Natural killer cell treated with Interleukin-12 subunit alpha and Interleukin-12 subunit beta and Interleukin-15 and Interleukin-18, amount 100 ng/mL, for 72 hours (primary cell): Measurements from ENCODE around the gene RABEP2. TPM values are rescaled to one million over a fixed set of nuclear protein-coding genes. Genes with fewer than 3 reads are reported as not detected.
"Not testable (repeated sequence)": the region's sequence is repeated elsewhere in the genome, so short reads cannot be mapped to it uniquely, and the experiment has no call there.

Experiments
- ATAC-seq, 2 donors: fragments of 150-1000 bp; cut with Tn5 transposase in 1 of 2; sonication (Bioruptor Pico), chemical (Tn5 transposase) in 1 of 2; 2 replicates each; pipeline ENCODE4 v1.10.0; 2021
- DNase-seq: peaks from one replicate; pipeline ENCODE4 v3.0.0; 2022; ENCODE audit warnings: low spot score
- H3K27ac Mint-ChIP-seq, 2 donors: 1 replicate in 1 of 2; 2 replicates in 1 of 2; pipeline ENCODE4 v1.8.0; 2022; ENCODE audit warnings: mixed read lengths in 2 of 2, mild to moderate bottlenecking in 1 of 2, moderate library complexity in 1 of 2
- H3K27me3 Mint-ChIP-seq, 2 donors: 1 replicate in 1 of 2; 2 replicates in 1 of 2; pipeline ENCODE4 v1.8.0; 2022; ENCODE audit warnings: mixed read lengths in 2 of 2
- H3K36me3 Mint-ChIP-seq: one replicate; pipeline ENCODE4 v1.8.0; 2022; ENCODE audit warnings: mixed read lengths
- H3K4me1 Mint-ChIP-seq, 2 donors: 1 replicate in 1 of 2; 2 replicates in 1 of 2; pipeline ENCODE4 v1.8.0; 2022; ENCODE audit warnings: low read depth in 2 of 2, mixed read lengths in 2 of 2, mild to moderate bottlenecking in 1 of 2
- H3K4me3 Mint-ChIP-seq: one replicate; pipeline ENCODE4 v1.8.0; 2022; ENCODE audit warnings: mixed read lengths
- H3K9me3 Mint-ChIP-seq: 2 replicates; pipeline ENCODE4 v1.8.0; 2022; ENCODE audit warnings: mixed read lengths
- total RNA-seq, 2 donors: library from RNA; stranded (reverse); gene quantifications; one replicate each; pipeline ENCODE4 v1.2.3, GENCODE V29; 2022

Gene RABEP2
- total RNA-seq, 2 donors from 2014 or later = 38.4 to 42.5 TPM

DNA sequence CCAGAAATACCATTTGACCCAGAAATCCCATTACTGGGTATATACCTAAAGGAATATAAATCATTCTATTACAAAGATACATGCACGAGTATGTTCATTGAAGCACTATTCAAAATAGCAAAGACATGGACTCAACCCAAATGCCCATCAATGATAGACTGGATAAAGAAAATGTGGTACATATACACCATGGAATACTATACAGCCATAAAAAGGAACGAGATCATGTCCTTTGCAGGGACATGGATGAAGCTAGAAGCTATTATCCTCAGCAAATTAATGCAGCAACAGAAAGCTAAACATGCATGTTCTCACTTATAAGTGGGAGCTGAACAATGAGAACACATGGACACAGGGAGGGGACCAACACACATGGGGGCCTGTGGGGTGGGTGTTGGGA, 1.2 kb upstream of the RABEP2 start:
- H3K4me1 Mint-ChIP-seq = peaks cover 35 to 39% of the 10 kb centered on the region in 2 donors
- not testable (repeated sequence) for H3K9me3 Mint-ChIP-seq

DNA sequence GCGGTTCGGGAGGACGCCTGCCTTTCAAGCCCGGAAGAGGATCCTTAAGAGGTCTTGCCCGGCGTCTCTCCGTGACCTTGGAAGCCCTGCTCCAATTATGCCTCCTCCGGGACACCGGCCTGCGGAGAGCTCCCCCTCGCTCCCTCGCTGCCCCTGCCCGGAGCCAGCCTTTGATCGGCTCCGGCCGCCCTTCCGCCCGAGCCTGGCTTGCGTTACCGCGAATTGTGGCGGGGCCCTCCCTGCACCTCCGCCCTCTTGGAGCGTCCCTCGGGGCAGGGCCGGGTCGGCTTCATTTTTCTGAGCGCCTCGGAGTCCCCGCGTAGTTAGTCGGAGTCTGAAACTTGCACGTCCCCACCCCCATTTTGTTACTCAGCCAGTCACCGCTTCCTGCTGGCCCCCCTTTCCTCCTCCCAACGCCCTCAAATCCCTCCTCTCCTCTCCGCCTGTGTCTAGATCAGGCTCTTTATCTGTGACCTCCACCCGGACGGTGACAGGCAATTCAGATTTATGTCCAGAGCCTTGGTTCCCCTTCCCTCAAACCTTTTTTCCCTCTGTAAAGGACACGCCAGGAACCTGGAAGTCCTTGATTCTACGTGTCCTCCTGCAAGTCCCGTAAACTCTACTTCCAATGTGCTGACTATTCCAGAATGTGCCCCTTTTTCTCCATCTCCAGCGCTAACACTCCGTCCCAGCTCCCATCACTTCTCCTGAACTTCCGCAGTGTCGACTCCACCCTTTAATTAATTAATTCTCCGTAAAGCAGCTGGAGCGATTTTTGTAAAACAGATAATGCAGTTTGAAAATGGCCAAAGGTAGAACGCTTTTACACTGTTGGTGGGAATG, 569 bp upstream of the RABEP2 start:
- Mint-ChIP-seq H3K4me3 (peak overlapping the region; percentile 93), H3K36me3 (peaks cover 5% of the 10 kb centered on the region), H3K27me3 (no peaks in the 10 kb centered on the region), H3K9me3 (no peaks in the 10 kb centered on the region), H3K27ac (peak overlapping the region; percentile 98), H3K4me1 (peaks cover 34 to 38% of the 10 kb centered on the region in 2 donors)
- ATAC-seq = peak; percentile 86 to 90
- peak; percentile 97 for DNase-seq

More for the DNA sequence above, 1.2 kb upstream of the RABEP2 start:
- Mint-ChIP-seq H3K27ac (peak overlapping the region; percentile 98), H3K4me3 (peak overlapping the region; percentile 93)
- not testable (repeated sequence) for H3K27me3 Mint-ChIP-seq, DNase-seq, H3K36me3 Mint-ChIP-seq, ATAC-seq

DNA sequence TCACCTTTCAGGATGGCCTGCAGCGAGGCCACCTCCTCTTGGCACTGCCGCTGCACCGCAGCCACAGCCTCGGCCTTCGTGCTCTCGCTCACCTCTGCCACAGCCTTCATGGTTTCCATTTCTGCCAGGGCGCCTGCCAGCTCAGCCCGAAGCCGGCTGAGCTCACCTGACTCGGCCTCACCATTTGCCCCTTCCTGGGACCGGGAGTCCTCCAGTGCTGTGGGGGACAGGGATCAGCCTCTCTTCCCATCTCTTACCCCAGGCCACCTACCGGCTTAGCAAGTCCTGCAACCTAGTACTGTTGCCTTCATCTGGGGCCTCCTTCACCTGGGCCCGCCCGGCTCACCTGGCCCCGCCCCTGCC, 658 bp downstream of the RABEP2 start:
- no peak for ATAC-seq
- H3K27ac Mint-ChIP-seq = peak overlapping the region; percentile 98
- H3K4me1 Mint-ChIP-seq = peaks cover 29 to 32% of the 10 kb centered on the region in 2 donors
- H3K4me3 Mint-ChIP-seq = peak overlapping the region; percentile 93
- DNase-seq = no peak
- no peaks in the 10 kb centered on the region for H3K27me3 Mint-ChIP-seq
- H3K36me3 Mint-ChIP-seq = peaks cover 5% of the 10 kb centered on the region
- H3K9me3 Mint-ChIP-seq = no peaks in the 10 kb centered on the region

DNA sequence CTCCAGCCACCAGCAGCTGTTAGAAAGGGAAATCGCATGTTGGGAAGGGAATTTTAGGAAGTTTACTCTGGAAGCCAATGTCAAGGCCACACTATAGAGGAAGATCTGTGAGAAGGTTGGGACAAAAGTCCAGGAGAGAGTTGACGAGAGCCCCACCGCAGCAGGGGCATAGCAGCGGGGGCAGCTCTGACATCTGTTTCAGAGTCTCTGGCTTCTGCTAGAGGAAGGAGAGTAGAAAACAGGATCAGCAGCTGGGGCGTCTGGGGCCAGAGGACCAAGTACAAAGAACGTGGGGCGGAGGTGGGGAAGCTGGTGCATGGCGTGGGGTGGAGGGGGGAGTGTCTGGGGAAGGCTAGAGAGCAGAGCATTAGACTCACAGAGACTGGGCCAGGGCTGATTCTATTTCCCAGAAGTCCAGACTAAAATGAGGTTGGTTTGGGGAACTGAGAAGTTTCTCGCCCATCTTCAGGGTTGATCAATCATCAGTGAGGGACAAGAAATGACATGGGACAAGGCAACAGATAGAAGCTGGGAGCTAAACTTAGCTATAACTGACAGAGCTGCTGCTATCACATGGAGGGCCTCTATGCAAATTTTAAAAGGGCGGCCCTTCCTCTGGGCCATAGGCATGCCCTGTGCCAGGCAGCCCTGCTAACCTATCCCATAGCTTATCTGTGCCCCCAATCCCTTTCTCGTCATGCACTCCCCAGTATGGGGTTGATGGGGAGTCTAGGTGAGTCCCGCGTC, 1.2 kb downstream of the RABEP2 start:
- no peak for DNase-seq
- H3K27ac Mint-ChIP-seq = peak overlapping the region; percentile 98
- no peak for ATAC-seq
- H3K27me3 Mint-ChIP-seq = no peaks in the 10 kb centered on the region
- peak overlapping the region; percentile 93 for H3K4me3 Mint-ChIP-seq
- no peaks in the 10 kb centered on the region for H3K9me3 Mint-ChIP-seq
- H3K4me1 Mint-ChIP-seq = peaks cover 29 to 32% of the 10 kb centered on the region in 2 donors
- H3K36me3 Mint-ChIP-seq = peaks cover 5% of the 10 kb centered on the region

DNA sequence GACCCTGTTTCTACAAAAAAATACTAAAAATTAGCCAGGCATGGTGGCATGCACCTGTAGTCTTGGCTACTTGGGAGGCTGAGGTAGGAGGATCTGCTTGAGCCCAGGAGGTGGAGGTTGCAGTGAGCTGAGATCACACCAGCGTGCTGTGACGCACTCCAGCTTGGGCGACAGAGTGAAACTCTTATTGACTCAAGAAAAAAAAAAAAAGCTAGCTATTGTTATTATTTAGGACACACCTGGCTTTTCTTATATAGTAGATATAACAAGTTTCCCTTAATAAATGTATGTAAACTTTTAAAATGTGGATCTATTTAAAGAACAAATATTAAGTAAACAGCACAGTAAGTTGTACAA, 1.8 kb downstream of the RABEP2 start:
- no peak for DNase-seq
- H3K27ac Mint-ChIP-seq = peak overlapping the region; percentile 98
- peaks cover 29 to 32% of the 10 kb centered on the region in 2 donors for H3K4me1 Mint-ChIP-seq
- peak overlapping the region; percentile 93 for H3K4me3 Mint-ChIP-seq
- H3K27me3 Mint-ChIP-seq = no peaks in the 10 kb centered on the region
- ATAC-seq = no peak
- H3K9me3 Mint-ChIP-seq = no peaks in the 10 kb centered on the region
- peaks cover 5% of the 10 kb centered on the region for H3K36me3 Mint-ChIP-seq

DNA sequence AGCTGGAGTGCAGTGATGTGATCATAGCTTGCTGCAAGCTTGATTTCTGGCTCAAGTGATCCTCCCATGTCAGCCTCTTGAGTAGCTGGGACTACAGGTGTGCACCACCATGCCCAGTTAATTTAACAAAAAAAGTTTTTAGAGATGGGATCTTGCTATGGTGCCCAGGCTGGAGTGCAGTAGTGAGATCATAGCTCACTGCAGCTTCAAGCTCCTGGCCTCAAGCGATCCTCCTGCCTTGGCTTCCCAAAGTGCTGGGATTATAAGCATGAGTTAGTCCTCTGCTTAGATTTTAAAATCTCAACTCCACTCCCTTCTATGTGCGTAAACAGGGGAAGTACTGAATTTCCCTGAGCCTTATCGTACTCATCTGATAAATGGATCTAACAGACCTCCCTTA, 6.3 kb downstream of the RABEP2 start:
- ATAC-seq = no peak
- H3K36me3 Mint-ChIP-seq = peaks cover 19% of the 10 kb centered on the region
- H3K9me3 Mint-ChIP-seq = no peaks in the 10 kb centered on the region
- no peaks in the 10 kb centered on the region for H3K27me3 Mint-ChIP-seq
- no peak overlapping the region for H3K27ac Mint-ChIP-seq
- no peak overlapping the region for H3K4me3 Mint-ChIP-seq
- DNase-seq = no peak
- H3K4me1 Mint-ChIP-seq = peaks cover 8 to 10% of the 10 kb centered on the region in 2 donors

DNA sequence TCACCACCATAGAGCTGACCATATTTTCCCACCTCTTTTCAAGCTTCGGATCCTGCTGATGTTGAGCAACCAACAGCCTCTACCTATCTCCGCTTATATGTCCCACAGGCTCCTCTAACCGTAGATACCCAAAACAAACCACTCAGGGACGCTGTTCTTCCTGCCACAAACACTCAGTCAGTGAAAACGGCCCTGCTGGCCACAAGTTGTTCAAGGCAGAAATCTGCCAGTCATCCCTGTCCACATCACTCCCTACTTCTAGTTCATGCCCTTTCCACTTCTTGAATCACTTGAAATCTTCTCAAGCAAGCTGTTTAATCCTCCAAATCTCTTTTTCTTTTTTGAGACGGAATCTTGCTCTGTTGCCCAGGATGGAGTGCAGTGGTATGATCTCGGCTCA, 7.9 kb downstream of the RABEP2 start:
- Mint-ChIP-seq H3K27me3 (no peaks in the 10 kb centered on the region), H3K4me3 (no peak overlapping the region), H3K4me1 (peaks cover 4 to 5% of the 10 kb centered on the region in 2 donors), H3K36me3 (peaks cover 19% of the 10 kb centered on the region), H3K9me3 (no peaks in the 10 kb centered on the region), H3K27ac (no peak overlapping the region)
- ATAC-seq = no peak
- DNase-seq = no peak

DNA sequence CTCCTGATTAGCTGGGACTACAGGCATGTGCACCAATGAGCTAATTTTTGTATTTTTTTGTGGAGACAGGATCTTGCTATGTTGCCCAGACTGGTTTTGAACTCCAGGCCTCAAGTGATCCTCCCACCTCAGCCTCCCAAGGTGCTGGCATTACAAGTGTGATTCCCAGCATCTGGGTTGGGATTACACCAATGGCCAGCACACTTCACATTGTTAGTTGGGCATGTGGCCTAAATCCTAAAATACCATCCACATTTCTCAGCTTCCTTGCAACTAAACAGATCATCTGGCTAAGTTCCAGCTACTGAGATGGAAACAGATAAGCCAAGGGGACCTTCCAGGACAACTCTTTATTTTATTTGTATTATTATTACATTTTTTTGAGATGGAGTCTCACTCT, 9.9 kb downstream of the RABEP2 start:
- Mint-ChIP-seq H3K36me3 (peaks cover 14% of the 10 kb centered on the region), H3K27me3 (no peaks in the 10 kb centered on the region), H3K27ac (no peak overlapping the region), H3K4me1 (no peaks in the 10 kb centered on the region), H3K9me3 (no peaks in the 10 kb centered on the region), H3K4me3 (no peak overlapping the region)
- ATAC-seq (no peak), DNase-seq (no peak)

DNA sequence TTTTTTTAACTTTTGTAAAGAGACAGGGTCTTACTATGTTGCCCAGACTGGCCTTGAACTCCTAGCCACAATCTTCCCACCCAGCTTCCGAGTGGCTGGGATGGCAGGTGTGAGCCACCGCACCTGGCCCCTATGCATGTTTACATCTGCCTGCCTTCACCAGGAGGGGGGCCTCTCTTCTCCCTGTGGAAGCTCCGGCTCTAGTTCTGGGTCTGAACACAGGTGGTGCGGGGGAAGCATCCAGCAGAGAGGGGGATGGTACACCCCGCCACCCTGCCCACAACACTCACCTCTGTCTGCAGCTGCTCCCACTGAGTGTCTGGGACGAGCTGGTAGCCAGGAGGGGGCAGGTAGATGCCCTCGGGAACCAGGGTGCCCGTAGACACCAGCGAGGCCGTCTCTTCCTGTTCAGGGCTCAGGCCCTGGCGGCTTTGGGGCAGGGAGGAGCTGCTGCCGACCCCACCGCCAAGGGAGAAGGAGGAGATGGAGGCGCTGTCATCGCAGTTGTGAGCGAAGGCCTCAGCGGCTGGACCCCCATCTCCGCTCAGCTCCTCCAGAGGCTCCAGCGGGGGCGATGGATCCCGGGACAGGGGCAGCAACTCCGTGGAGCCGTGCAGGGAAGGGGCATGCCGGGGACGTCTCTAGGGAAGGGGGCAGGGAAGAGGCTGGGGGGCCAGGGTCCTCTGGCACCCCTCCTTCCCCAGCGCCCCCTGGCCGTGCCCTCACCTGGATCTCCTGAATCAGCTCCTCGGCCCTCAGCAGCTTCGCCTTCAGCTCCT, 10.9 kb downstream of the RABEP2 start:
- no peaks in the 10 kb centered on the region for H3K4me1 Mint-ChIP-seq
- H3K27me3 Mint-ChIP-seq = no peaks in the 10 kb centered on the region
- H3K27ac Mint-ChIP-seq = no peak overlapping the region
- H3K9me3 Mint-ChIP-seq = no peaks in the 10 kb centered on the region
- DNase-seq (no peak), ATAC-seq (peak in 1 of 2 donors; percentile 24)
- no peak overlapping the region for H3K4me3 Mint-ChIP-seq
- H3K36me3 Mint-ChIP-seq = peaks cover 14% of the 10 kb centered on the region

DNA sequence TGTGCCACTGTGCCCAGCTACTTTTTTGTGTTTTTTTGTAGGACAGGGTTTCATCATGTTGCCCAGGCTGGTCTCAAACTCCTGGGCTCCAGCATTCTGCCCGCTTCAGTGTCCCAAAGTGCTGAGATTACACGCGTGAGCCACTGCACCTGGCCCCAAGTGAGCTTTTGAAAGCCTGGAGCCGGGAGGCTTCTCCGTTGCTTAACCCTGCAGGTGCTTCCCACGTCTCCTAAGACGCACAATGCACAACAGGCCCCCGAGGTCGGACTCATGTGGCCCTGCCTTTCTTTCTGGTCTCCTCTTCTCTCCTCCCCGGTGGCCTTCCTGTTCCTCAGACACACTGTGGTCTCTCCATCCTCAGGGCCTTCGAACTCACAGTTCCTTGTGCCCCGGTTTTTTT, 12.5 kb downstream of the RABEP2 start:
- no peak overlapping the region for H3K4me3 Mint-ChIP-seq
- ATAC-seq (no peak), DNase-seq (no peak)
- peaks cover 14% of the 10 kb centered on the region for H3K36me3 Mint-ChIP-seq
- no peaks in the 10 kb centered on the region for H3K4me1 Mint-ChIP-seq
- H3K27me3 Mint-ChIP-seq = no peaks in the 10 kb centered on the region
- no peaks in the 10 kb centered on the region for H3K9me3 Mint-ChIP-seq
- H3K27ac Mint-ChIP-seq = no peak overlapping the region

DNA sequence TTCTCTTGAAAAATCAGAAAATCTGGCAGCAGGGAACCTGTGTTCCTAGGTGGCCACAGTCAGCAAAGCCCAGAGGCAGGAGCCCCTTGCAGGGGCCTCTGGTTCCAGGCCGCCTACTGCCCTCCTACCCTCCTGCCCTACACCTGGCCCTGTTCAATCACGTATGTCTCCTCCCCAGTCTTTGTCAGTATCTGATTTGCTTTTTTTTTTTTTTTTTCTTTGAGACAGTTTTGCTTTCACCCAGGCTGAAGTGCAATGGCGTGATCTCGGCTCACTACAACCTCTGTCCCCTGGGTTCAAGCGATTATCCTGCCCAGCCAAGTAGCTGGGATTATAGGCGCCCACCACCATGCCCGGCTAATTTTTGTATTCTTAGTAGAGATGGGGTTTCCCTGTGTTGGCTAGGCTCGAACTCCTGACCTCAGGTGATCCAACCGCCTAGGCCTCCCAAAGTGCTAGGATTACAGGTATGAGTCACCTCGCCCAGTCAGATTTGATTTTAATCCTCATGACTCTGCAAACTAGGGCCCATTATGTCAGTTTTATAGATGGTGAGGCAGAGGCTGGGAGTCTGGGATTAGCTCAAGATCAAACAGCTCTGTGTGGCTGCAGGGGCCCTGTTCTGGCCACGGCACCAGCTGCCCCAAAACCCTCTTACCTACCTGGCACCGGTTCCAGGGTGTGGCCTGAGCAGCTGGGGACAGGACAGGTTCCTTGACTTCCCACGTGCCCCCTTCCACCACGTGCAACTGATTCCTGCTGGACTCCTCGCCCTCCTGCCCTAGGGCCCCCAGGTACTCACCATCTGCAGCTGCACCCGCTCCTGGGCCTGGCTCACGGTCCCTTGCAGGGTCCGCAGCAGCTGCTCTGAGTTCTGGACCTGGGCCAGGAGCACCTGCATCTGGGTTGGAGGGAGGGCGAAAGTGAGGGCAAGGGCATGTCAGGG, 14.7 kb downstream of the RABEP2 start:
- peak in 1 of 2 donors; percentile 24 for ATAC-seq

DNA sequence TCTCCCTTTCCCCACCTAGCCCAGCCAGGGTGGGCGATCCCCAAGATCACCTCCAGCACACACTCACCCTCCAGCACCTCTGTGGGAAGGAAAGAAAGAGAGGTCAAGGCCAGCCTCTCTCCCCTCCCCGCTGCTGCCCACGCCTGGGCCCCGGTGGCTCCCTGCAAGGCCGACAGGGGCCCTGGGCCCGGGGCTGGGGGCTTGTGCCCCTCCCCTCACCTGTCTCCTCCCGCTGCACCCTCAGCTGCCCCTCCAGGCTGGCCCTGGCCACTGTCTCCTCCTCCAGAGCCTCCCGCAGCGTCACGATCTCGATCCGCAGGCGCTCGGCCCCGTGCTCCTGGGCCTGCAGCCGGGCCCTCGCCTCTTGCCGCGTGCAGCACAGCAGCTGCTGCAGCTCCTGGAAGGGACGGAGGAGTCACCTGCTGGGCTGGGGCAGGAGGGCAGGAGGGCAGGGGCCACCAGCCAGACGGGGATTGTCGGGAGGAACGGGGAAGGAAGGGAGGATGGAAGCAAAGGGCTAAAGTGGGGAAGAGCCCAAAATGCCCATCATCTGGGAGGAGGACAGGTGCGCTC, 19.2 kb downstream of the RABEP2 start:
- Mint-ChIP-seq H3K4me1 (peaks cover 0 to 7% of the 10 kb centered on the region in 2 donors), H3K36me3 (no peaks in the 10 kb centered on the region)

More for the DNA sequence above, 14.7 kb downstream of the RABEP2 start:
- no peaks in the 10 kb centered on the region for H3K27me3 Mint-ChIP-seq
- H3K27ac Mint-ChIP-seq = no peak overlapping the region
- no peak for DNase-seq
- no peak overlapping the region for H3K4me3 Mint-ChIP-seq
- no peaks in the 10 kb centered on the region for H3K9me3 Mint-ChIP-seq
- H3K4me1 Mint-ChIP-seq = no peaks in the 10 kb centered on the region
- H3K36me3 Mint-ChIP-seq = peaks cover 7% of the 10 kb centered on the region

More for the DNA sequence above, 19.2 kb downstream of the RABEP2 start:
- Mint-ChIP-seq H3K9me3 (no peaks in the 10 kb centered on the region), H3K27me3 (no peaks in the 10 kb centered on the region), H3K27ac (no peak overlapping the region), H3K4me3 (no peak overlapping the region)
- ATAC-seq (no peak), DNase-seq (no peak)
